Right forelimb (tissue), 1 donor: Measurements from ENCODE around the gene MYLK3.

ENCODE experiments used
- DNase-seq: peaks from one replicate; pipeline ENCODE4 v3.0.0-alpha.2; 2018

The MYLK3 gene

GRCh38 chr16:46721885-46722284 lies 26.3 kb downstream of the MYLK3 start:
- DNase-seq, result no peak

GRCh38 chr16:46720619-46721018 lies 27.5 kb downstream of the MYLK3 start:
- DNase-seq, result no peak

DNA sequence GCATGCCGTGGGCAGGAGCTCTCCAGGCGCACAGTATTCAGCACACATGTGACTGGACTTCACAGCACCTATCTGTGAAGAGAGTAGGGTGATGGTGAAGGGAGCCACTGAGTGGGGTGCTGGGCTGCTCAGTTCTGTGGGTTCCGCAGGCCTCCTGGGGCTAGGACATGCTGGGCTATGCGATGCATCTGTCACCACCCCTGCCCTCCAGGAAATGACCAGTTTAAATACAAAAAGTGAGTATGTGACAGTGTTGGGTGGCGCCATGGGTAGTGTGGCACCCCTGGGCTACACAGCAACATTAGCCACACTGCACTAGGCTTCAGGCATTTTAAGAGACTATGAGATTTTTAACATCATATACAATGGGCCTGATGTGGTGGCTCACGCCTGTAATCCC lies 28.6 kb downstream of the MYLK3 start:
- no peak for DNase-seq

DNA sequence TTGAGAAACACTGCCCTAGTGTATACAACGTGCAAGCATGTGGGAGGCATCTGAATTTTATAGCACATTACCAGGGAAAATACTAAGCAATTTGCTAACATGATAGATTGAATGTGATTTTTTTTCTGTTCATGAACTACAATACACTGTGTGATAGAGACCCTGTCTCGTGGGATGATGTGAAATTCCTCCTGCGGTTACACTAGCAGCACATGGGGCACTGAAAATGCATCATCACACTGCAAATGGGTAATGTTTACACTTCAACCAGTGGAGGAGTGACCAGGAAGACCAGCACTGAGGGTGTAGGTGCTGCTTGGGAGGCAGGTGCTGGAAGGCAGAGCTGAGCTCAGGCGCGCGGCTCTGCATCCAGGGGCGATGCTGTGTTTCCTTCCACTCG lies 29.9 kb downstream of the MYLK3 start:
- no peak for DNase-seq

- no peak for DNase-seq
Measured at GRCh38 chr16:46717692-46718091, 30.5 kb downstream of the MYLK3 start.

GRCh38 chr16:46715769-46716305 lies 32.3 kb downstream of the MYLK3 start:
- no peak for DNase-seq

DNA sequence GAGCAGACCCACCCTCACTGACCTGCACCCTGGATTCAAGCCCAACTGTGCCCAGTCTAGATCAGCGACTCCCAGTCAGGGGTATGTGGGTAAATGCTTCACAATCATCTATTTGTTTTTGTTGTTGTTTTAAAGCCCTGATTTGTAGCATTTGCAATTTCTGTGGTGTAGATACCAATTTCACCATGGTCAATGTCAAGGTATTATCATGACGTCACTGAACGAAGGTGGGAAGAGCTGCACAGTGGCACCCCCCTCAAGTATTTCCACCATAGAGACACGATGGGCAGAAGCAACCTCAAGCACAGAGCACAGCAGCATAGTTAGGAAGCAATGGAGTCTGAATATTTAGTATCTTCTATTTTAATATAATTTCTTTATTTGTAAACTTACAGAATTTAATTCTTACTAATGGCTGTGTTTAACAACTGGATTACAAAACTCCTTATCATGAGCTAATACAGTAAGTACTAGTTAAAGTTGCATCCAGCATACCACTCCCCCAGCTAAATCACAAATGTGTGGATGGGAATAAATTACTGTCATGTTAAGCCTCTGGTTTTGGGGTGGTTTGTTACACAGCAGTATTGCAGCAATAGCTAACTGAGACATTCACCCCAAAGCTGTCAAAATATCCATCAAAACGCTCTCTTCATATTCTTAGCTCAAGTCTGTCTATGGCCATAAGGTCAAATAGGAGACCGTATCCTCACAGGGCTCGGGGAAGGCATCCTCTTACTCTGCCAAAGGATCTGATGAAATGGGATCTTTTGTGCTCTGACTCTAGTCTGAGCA lies 33.1 kb downstream of the MYLK3 start:
- no peak for DNase-seq

- DNase-seq, result no peak
Measured at GRCh38 chr16:46713634-46714033, 34.5 kb downstream of the MYLK3 start.

DNA sequence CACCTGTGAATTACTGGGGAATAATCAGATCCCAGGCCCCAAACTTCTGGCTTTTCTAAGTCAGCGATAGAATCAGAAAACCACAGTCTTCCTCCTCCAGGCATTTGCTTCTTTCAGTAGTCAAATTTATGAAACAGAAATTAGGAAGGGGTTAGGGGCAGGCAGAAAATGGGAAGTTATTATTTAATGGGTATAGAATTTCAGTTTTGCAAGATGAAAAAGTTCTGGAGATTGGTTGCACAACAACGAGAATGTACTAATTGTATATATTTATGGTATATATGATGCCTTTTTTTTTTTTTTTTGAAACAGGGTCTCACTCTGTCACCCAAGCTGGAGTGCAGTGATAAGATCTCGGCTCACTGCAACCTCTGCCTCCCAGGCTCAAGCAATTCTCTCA lies 35.2 kb downstream of the MYLK3 start:
- no peak for DNase-seq

DNA sequence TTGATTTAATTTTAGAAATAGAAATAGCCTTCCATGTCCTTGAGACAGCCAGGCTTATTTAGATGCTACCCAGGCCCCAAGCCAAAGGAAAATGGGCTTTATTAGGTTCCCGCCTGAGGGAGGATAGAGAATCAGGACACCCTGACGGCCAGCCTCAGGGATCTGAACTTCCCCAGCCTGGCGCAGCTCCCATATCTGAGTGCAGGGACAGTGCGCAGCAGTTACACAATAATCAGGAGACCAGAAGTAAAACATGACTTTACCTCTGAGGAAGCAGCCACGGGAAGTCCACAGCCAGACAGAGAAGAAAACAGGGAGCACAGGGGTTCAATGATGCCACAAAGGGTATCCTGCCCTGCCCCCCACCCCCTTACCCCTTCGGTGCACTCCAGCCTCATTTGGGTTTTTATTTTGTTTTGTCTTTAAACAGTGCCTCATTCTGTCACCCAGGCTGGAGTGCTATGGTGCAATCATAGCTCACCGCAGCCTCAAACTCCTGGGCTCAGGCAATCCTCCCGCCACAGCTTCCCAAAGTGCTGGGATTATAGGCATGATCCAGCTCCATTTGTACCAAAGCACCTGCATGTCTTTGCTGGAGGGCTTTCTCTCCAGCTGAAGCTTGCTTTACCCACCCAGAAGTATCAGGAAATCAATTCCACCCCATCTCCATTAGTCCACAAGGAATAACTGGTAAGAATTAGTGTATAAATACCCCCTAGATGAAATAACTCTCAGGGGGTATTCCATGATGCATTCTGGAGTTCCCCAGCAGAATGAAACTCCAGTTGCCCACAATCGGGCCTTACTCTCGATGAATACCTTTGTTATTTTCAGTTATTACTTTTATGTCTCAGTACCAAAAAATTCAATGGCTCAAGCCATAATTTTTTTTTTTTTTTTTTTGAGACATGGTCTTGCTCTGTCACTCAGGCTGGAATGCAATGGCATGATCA lies 36.8 kb downstream of the MYLK3 start:
- DNase-seq, result no peak

GRCh38 chr16:46709469-46710005 lies 38.6 kb downstream of the MYLK3 start:
- DNase-seq, result no peak

- DNase-seq, result no peak
Measured at GRCh38 chr16:46706642-46707041, 41.5 kb downstream of the MYLK3 start.

DNA sequence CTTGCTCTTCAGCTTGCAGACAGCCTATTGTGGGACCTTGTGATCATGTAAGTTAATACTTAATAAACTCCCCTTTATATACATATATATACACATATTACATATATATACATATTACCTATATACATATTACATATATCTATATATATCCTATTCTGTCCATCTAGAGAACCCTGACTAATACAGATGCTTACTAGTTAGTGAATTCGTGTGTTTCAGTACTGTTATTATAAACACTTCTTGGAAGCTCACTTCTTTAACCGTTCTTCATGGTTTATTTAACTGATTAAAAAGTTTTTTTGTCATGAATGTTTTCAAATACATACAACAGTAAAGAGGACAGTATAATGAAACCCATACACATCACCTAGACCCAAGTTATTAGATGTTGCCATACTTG lies 46.1 kb downstream of the MYLK3 start:
- no peak for DNase-seq

- DNase-seq, result no peak
Measured at GRCh38 chr16:46701615-46702014, 46.5 kb downstream of the MYLK3 start.

DNA sequence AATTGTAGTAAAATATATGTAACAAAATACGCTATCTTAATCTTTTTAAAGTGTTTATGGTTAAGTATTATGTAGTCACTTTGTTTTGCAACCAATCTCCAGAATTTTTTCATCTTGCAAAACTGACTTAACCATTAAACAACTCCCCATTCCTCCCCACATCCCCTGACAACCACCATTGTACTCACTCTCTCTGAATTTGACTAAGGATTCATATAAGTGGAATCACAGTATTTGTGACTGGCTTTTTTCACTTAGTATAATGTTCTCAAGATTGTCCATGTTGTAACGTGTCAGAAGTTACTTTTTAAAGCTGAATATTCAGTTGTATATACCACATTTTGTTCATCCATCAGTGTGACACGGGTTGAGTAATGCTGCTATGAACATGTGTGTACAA lies 48.1 kb downstream of the MYLK3 start:
- DNase-seq, result no peak

- no peak for DNase-seq
Measured at GRCh38 chr16:46696957-46697356, 51.2 kb downstream of the MYLK3 start.

GRCh38 chr16:46695937-46696336 lies 52.2 kb downstream of the MYLK3 start:
- DNase-seq, result no peak

- no peak for DNase-seq
Measured at GRCh38 chr16:46693598-46693997, 54.5 kb downstream of the MYLK3 start.

- DNase-seq, result no peak
Measured at GRCh38 chr16:46691726-46692125, 56.4 kb downstream of the MYLK3 start.

DNA sequence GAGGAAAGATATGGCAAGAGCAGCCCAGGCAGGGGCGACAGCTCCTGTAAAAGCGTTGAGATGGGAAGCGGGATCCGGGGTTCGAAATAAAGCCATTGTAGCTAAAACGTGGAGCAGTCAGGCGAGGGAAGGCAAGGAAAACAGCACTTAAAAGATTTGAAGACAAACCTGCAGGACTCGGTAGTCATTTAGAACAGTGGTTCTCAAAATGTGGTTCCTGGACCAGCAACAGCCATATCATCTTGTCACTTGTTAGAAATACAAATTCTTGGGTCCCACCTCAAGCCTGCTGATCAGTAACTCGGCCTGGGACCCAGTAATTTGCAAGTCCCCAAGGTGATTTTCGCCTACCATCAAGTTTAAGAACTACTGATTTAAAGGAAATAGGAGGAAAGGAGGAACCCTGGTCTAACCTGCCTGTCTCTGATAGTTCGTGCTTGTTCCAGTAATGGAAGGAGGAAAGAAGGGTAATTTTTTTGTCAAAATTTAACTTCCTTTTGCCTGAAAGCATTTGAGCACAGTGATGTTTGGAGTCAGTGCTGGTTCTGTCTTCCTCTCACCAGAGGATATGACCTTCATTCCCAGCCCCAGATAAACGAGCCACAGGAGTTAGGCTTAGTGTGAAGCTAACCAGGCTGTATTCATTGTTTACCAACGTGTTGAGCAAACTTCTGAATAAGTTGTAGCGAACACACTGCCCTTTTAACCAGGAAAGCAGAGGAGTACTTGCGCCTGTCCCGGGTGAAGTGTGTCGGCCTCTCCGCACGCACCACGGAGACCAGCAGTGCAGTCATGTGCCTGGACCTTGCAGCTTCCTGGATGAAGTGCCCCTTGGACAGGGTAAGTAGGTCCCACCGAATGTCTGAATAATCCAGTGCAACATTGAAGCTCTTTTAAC lies 57.6 kb downstream of the MYLK3 start:
- DNase-seq, result no peak

GRCh38 chr16:46689365-46690280 lies 58.5 kb downstream of the MYLK3 start, which contains the start of gene ORC6:
Gene ORC6, plus strand, starts transcription at chr16:46689659. Its CDS starts 47 bp downstream, at chr16:46689706.
- peak; percentile 97 for DNase-seq
